GM19023 (cell line): ENCODE data around the gene ZNF581.

ENCODE experiments used
- ATAC-seq: cut with Tn5 transposase; IDR thresholded peaks from one replicate; pipeline ENCODE4 v1.9.1; 2021; ENCODE audit warnings: mild to moderate bottlenecking, moderate library complexity; ENCODE audit not compliant: unreplicated experiment

Gene ZNF581

DNA sequence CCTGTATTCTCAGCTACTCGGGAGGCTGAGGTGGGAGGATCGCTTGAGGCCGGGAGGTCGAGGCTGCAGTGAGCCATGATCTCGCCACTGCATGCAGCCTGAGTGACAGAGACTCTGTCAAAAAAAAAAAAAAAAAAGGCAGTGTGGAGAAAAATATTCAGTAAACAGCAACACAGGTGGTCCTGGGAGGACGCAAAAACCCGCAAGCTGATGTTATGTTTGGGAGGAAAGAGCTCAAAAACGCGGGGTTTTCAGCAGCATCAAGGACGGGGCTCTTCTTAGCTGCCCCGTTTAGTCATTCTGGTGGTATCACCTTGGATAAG is 18.5 kb upstream of the ZNF581 start:
- ATAC-seq: no peak

DNA sequence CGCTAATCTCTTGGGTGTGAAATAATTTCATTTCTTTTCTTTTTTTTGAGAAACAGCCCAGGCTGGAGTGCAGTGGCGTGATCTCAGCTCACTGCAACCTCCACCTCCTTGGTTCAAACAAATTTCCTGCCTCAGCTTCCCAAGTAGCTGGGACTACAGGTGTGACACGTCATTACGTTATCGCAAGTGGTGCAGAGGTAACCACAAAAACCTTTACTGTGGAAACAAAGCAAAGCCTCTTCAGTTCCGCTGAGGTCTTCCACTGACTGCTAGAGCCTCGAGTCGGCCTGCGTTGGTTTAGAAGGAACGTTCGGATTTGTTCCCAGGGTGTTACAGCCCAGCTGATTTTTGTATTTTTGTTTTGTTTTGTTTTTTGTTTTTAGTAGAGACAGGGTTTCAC is 17.1 kb upstream of the ZNF581 start:
- ATAC-seq: no peak

DNA sequence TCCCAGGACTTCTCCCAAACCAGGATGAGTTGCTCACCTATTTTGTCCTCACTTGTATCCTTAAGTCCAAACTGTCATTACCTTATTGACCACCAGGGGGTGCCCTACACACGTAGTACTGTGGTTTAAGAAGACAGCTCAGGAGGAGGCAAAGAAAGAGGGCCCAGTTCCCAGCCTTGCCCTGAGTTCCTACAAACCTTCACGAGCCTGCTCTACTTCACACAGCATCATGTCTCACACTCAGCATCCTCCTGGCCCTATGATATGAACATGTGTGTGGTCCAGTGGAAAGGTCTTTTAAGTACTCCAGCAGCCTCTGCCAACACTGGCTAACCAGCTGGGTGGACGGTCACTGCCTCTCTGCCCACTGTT is 11.0 kb upstream of the ZNF581 start:
- ATAC-seq: no peak

DNA sequence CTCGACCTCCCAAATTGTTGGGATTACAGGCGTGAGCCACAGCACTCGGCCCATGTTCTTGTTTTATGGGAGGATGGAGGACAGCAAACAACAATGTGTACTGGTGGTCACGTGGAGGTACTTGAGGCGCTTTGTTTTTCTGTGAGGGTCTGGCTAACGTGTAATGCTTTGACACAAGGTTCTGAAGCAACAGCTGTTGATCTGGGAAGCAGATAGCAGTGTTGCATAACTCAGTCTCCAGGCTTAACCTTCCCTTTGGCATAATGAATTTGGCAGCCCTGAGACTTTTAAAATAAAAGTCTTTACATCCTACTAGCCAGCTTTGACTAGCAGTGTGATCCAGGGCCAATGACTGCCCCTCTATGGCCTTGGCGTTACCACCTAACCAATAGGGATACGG is 9.6 kb upstream of the ZNF581 start:
- no peak for ATAC-seq

DNA sequence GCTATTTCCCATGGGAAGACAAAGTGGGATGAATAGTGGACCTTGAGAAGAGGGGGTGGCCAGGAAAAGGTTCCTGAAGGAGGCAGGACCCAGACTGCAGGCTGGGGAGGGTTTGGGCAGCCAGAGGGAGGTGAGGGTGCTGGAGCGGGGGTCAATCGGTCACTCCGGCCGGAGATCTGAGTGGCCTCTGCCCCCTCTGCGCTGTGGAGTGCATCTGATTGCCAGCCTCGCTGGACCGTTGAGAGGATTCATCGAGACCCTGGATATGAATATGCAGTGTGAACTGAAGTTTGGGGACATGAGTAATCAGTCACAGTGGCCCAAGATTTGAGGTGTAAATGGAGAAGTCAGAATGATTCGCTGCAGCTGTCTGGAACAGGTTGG is 8.1 kb upstream of the ZNF581 start:
- ATAC-seq: no peak

DNA sequence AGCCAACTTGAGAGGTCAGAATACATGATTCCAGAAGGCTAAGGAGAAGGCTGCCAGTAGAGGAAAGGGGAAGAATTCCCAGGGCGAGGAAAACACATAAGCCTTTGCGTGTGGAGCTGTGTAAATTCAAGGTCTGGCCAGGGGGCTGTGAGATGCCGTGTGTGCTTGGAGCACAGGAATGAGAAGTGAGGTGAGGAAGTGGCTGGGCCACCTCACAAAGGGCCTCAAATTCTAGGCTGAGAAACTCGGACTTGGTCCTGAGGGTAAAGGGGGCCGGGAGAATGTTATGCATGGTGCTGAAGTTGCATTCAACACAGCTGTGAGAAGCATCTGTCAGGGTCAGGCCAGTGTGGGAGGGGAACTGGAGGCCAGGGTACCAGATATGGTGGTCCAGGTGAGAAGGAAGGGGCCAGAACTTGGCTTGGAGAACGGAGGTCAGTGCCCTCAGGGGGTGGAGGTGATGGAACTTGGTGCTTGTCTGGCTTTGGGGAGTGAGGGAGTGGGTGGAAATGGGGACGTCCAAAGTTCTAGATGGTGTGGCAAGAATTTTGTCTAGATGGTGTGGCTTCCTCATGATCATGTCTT is 7.5 kb upstream of the ZNF581 start:
- no peak for ATAC-seq

DNA sequence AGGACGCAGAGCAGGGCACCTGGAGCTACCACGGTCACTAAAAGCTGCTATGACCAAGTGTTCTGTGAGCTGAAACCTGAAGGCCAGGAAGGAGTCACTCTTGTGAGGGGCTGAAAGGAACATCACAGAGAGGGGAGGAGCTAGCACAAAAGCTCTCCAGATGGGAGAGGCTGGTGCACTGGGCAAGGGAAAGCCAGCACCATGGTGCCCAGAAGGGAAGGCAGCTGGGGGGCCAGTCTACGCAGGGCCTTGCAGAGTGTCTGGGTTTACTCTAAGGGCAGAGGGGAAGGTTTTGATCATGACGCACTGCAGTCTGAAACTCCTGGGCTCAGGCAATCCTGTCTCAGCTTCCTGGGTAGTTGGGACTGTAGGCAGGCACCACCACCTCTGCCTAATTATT is 6.7 kb upstream of the ZNF581 start:
- ATAC-seq: no peak

DNA sequence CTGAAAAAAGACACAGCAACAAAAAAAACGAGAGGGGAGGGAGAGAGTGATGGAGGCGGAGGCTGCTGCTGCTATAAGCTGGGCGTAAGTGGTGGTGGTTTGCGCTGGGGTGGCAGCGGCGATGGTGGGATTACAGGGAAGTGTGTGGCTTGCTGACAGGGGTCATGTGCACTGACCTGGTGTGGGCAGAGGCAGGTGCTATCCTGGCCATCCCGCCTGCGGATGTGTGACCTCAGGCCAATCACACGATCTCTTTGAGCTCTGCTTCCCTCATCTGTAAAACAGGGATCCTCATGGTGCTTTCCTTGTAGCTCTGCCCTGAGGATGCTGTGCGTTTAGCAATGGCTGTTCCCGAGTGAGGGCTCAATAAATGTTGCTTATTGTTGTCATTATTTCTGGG is 5.9 kb upstream of the ZNF581 start:
- ATAC-seq: no peak

DNA sequence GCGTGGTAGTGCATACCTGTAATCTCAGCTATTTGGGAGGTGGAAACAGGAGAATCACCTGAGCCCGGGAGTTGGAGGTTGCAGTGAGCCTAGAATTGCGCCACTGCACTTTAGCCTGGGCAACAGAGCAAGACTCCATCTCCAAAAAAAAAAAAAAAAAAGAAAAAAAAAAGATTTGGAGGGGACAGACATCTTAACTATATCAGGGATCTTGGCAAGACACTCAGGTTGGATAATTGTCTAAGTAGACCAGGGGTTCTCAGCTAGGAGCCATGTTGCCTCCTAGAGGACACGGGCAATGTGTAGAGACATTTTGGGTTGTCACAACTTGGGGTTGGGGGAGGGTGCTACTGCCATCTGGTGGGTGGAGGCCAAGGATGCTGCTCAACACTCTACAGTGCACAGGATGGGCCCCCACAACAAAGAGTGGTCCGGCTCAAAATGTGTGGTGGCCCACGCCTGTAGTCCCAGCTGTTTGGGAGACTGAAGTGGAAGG is 4.5 kb upstream of the ZNF581 start:
- ATAC-seq: no peak

DNA sequence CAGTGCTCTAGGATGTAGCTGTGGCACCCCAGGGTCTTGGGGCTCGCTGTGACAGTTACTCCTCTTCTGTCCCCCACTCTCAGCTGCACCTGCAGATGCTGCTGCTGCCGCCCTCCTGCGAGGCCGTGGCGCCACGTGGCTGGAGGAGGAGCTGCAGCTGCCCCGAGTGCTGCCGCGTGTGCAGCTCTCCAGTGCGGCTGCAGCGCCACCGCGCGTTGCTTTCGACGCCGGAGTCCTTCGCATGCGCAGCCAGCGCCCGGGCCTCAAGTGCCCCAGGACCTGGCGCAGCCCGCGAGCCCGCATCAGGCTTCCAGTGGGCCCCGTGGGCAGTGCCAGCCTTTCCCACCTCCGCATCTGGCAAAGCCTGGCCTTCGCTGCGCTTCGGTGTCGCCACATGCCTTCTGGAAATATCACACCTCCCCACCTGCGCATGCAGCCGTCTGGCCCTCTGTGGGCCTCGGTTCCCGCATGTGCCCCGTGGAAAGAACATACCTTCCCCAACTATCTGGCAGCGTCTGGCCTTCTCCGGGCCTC is 3.3 kb upstream of the ZNF581 start:
- ATAC-seq: no peak

DNA sequence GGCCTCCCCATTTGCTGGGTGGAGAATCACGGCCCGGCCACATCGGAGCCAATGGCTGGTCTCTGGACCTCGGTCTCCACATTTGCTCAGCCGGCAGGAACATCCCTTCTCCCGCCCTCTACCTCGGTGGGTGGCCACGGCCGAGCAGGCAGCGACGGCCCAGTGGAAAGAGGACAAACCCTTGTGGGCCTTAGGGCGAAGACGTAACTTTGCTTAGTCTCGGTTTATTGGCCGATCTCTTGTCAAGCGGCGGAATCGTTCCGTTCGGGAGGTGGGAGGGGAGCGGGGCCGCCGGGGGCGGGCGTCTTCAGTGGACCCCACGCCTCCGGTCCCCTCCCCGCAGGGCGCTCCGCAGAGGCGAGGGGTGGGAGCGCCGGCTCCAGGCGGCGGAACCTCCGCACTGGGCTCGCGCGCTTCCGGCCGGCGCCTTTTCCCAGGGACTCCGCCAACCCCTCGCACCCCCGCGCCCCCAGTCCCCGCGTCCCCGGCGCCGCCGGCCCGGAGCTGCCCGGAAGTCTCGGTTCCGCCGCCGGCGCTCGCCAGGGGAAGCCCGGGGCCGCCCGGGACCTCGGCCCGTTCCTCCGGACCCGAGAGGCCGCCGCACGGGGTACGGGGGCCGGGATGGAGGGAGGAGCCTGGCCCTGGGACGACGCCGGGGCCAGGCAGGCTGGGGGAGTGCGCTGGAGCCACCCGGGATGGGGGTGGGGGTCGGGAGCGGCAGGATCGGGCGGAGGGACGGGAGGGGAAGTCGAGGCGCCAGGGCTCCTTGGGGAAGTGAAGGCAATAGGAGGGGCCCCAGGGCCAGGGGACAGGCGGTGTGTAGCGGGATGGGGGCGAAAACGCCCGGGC is 2.6 kb upstream of the ZNF581 start, which contains the start of gene ZNF580:
ZNF580 (plus strand) TSS at position 426 of the 849 bp plus-strand sequence. CDS start 1,507 bp downstream, outside the sequence.
- no peak for ATAC-seq

DNA sequence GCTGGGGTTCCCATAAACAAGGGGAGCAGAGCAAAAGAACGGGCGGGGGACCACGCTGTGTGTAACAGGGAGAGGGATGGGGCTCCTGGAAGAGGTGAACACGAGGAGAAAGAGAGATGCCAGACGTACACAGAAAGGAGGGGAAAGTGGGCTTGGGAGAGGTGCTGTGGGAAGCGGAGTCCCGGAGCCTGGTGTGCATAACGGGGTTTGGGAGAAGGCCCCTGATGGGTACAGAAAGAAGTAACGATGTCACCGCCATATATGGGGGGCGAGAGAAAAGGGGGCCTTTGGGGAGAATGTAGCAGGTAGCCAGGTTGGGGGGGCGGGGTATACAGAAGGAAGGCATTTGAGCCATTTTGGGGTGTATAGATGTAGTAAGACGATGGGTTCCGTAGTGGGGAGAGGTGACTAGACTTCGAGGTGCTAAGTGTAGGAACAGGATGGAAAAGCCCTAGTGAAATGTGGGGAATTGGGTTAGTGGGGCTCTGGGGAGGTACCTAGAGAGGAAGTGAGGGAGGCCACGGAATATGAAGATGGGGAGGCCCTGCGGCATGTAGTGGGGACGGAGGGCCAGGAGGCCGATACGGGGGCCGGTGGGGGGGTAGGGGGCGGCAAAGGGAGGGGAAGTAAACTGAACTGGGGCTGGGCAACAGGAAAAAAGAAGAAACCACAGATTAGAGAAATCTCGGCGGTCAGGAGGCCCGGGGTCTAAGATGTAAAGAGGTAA is 1.9 kb upstream of the ZNF581 start:
- ATAC-seq: no peak

DNA sequence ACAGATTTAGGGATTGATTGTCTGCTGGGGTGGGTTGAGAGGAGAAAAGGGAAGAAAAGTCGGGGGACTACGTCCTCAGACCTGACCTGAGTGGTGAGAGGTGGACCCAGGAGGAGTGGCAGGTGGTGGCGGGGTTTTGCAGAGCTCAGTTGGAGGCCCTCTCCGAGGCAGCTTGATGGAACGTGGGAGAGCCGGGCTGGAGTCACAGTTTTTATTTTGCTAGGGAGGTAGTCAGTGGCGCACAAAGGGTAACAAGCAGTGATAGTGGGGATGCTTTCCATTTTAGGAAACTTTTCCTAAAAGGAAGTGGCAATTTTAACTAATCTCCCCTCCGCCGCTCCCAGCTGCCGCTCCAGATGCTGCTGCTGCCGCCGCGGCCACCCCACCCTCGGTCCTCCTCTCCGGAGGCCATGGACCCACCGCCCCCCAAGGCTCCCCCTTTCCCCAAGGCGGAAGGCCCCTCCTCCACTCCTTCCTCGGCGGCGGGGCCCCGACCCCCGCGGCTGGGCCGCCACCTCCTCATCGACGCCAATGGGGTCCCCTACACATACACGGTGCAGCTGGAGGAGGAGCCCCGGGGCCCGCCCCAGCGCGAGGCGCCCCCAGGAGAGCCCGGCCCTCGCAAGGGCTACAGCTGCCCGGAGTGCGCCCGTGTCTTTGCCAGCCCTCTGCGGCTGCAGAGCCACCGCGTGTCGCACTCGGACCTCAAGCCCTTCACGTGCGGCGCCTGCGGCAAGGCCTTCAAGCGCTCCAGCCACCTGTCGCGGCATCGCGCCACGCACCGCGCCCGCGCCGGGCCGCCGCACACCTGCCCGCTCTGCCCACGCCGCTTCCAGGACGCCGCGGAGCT is 1.1 kb upstream of the ZNF581 start:
- no peak for ATAC-seq

DNA sequence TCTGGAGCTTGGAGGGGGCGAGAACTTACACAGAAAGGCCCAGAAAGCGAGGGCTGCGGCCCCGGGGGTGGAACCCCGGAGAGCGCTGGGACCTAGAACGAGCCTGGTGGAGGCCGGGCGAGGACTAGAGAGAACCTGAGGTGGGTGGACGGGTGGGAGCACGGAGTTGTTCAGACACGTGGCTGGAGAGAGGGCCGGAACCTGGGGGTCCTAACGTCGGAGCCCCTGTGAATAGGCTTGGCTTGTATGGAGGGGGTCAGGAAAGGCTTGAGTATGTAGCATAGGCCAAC is 383 bp downstream of the ZNF581 start:
- no peak for ATAC-seq

DNA sequence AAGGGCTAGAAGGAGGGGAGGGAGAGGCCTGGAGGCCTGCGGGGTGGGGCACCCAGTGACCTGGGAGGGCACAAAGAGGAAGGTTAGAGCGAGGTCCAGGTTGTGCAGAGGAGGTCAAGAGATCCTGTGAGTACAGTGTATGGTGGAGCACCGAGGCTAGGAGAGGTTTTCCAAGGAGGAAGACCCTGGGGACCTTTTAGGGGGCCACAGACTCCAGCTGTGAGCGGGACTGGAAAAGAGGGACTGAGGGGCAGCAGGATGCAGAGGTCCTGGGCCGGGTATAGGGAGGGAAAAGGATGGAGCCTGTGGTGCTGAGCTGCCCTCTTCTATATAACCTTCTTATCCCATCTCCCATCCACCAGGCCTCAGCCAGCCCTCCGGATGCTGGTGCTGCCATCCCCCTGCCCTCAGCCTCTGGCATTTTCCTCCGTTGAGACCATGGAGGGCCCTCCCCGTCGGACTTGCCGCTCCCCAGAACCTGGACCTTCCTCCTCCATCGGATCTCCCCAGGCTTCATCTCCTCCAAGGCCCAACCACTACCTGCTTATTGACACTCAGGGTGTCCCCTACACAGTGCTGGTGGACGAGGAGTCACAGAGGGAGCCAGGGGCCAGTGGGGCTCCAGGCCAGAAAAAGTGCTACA is 863 bp downstream of the ZNF581 start:
- no peak for ATAC-seq

DNA sequence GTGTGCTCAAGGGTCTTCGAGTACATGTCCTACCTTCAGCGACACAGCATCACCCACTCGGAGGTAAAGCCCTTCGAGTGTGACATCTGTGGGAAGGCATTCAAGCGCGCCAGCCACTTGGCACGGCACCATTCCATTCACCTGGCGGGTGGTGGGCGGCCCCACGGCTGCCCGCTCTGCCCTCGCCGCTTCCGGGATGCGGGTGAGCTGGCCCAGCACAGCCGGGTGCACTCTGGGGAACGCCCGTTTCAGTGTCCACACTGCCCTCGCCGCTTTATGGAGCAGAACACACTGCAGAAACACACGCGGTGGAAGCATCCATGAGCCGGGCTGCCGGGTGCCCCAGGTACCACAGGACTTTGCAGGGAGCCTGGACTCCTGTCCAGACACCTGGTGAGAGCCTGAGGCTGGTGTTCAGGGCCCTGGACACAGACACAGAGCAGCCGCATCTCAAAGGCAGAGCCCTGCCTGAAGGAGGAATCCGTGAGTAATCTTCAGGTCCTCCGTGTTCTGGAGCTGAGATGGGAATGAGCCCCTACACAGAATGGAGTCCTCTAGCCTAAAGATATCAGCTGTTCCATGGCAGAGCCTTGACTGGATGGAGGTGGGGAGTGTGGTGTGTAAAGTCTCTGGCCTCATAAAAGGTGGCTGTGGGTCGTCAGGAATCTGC is 1.5 kb downstream of the ZNF581 start:
- no peak for ATAC-seq

DNA sequence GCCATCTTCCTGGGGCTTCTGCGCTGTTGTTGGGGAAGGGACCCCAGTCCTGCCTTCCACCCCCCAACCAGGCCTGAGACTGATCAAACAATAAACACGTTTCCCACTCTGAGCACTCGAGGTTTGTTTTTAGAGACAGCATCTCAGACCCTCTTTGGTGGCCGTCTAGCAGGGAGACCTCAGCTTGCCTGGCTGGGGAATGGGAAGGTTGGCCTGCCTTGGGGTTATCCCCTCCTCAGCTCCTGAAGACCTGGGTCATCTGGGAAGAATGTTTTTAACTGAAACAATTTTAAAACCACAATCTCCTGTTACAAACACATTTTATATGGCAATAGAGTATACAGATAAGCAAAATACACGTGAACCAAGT is 2.0 kb downstream of the ZNF581 start:
- no peak for ATAC-seq

DNA sequence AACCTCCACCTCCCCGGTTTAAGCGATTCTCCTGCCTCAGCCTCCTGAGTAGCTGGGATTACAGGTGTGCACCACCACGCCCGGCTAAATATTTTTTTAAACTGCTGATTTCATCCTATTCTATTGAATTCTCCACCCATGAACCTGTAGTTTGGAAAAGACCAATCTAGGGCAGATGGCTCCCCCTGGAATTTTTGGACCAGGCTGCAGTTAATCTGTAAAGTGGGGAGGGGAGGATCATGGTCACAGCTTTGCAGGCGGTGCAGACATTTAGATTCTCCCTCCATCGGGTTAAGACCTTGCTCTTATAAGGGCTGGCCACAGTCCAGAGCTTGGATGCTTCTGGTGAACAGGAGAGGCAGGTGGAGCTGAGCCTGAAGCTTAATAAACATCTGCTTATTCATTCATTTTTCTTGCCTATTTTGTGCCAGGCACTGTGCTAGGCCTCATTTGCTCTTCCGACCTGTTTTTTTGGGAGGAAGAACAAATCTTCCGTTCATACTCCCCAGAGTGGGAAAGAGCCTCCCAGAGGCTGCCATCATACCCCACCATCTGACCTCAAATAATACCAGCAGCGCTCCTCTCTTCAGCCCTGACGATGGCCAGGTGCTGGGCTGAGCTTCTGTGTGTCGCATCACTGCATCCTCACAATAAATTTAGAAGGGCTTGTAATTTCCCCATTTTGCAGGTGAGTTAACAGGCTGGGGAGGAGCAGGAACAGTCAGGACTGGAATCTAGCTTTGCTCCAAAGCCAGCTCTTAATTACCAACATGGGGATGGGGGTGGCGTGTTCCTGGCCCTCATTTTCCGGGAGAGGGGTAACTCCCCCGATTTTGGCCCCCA is 3.7 kb downstream of the ZNF581 start:
- ATAC-seq: no peak
